Body of pancreas (tissue), 4 donors: ENCODE measurements around the gene NID2. TPM values are rescaled to one million over a fixed set of nuclear protein-coding genes. Genes with fewer than 3 reads are reported as not detected.

Experiments used
- ATAC-seq: fragments of 150-250 bp; one replicate; pipeline ENCODE4 v1.9.1; 2016
- DNase-seq, 4 donors: peaks; one replicate each; pipeline ENCODE4 v3.0.0-alpha.2; 2019
- H3K27ac ChIP-seq, 4 donors: fragments of 200-600 bp; sonication (generic); 1 replicate in 3 of 4; 2 replicates in 1 of 4; pipeline versions ENCODE4 v1.5.1 to v1.6.1; 2016 to 2019; ENCODE audit warnings: mild to moderate bottlenecking in 1 of 4, mixed read lengths in 1 of 4, moderate library complexity in 1 of 4
- H3K27me3 ChIP-seq, 2 donors: fragments of 200-600 bp; sonication (generic); one replicate each; pipeline ENCODE4 v1.6.0; 2016; ENCODE audit warnings: mild to moderate bottlenecking in 1 of 2
- H3K36me3 ChIP-seq, 2 donors: fragments of 200-600 bp; sonication (generic); replicated peaks in 1 of 2; 2 replicates each; pipeline ENCODE4 v1.5.1; 2016; ENCODE audit warnings: low read depth in 2 of 2; ENCODE audit not compliant: insufficient read depth in 1 of 2
- H3K4me1 ChIP-seq: fragments of 200-600 bp; sonication (generic); one replicate; pipeline ENCODE4 v1.6.0; 2016
- H3K4me3 ChIP-seq, 2 donors: fragments of 200-600 bp; sonication (generic); 1 replicate in 1 of 2; 2 replicates in 1 of 2; pipeline ENCODE4 v1.5.1; 2016 to 2019
- H3K9me3 ChIP-seq, 3 donors: fragments of 200-600 bp; sonication (generic); 1 replicate in 2 of 3; 2 replicates in 1 of 3; pipeline ENCODE4 v1.5.1; 2016
- POLR2A ChIP-seq, 3 donors: fragments of 450-650 bp; IDR thresholded peaks; one replicate each; pipeline ENCODE4 v1.6.1; 2016; ENCODE audit warnings: antibody characterized with exemption in 3 of 3, mild to moderate bottlenecking in 2 of 3
- WGBS, 2 donors: methylation state at CpG; one replicate each; pipeline ENCODE4 v1.1.5; 2017; 5-methylcytosine and 5-hydroxymethylcytosine counted together
- intact Hi-C: fragments of 100-400 bp; cut with DNase I; formaldehyde crosslinking; loops from one replicate; pipeline ENCODE4 v1.15.1; 2023
- total RNA-seq, 2 donors: library from RNA; depleted of rRNA; stranded (reverse); fragments of >200 nt; gene quantifications; one replicate each; pipeline ENCODE4 v1.1.0, GENCODE V29; 2016
- TF ChIP-seq, protein P1 (sequence below), 7 experiments: fragments of 450-650 bp in 4 of 7; fragments of 200-600 bp in 3 of 7; sonication (generic) in 3 of 7; IDR thresholded peaks; one replicate each; pipeline ENCODE4 v1.5.1; 2016 to 2019; ENCODE audit warnings: antibody characterized with exemption in 7 of 7

Gene NID2
- total RNA-seq, 2 donors from 2014 or later = 34.6 to 37.6 TPM

DNA sequence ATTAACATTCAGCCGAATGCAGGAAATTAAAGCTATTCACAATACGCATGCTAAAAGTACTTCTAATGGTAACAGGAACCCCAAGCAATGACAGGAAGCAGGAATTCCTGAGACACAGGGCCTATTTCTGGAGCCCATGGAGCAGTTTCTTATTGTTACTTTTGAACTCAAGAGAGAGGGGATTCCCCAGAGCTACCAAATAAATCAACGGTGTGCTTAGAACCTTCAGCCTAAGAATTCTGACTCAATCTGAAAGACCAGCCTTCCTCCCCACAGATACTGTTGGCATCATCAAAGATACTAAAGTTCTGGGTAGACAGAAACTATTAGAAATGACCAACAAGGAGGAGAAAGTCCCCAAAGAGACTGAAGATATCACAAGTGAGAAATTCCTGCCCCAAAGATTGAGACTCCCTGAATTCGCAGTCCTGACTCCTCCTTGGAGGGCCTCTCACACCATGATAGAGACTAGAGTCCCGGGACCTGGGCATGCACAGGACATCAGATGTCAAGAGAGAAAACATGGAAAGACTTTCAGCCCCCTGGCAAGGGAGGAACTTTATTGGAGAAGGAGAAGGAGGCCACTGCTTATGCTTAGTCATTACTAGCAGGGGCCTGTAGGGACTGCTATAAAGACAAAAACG, 46.8 kb downstream of the NID2 start:
- DNase-seq (no peak), ATAC-seq (no peak)
- Histone ChIP-seq H3K4me3 (no peak overlapping the region), H3K27ac (no peak overlapping the region), H3K36me3 (no peaks in the 10 kb centered on the region), H3K27me3 (no peaks in the 10 kb centered on the region), H3K4me1 (peaks cover 8% of the 10 kb centered on the region), H3K9me3 (no peaks in the 10 kb centered on the region)
- intact Hi-C loops = no loop called here
- TF ChIP-seq POLR2A (IDR thresholded peaks at IDR 0.05) = no peak
- TF ChIP-seq, protein P1, sequence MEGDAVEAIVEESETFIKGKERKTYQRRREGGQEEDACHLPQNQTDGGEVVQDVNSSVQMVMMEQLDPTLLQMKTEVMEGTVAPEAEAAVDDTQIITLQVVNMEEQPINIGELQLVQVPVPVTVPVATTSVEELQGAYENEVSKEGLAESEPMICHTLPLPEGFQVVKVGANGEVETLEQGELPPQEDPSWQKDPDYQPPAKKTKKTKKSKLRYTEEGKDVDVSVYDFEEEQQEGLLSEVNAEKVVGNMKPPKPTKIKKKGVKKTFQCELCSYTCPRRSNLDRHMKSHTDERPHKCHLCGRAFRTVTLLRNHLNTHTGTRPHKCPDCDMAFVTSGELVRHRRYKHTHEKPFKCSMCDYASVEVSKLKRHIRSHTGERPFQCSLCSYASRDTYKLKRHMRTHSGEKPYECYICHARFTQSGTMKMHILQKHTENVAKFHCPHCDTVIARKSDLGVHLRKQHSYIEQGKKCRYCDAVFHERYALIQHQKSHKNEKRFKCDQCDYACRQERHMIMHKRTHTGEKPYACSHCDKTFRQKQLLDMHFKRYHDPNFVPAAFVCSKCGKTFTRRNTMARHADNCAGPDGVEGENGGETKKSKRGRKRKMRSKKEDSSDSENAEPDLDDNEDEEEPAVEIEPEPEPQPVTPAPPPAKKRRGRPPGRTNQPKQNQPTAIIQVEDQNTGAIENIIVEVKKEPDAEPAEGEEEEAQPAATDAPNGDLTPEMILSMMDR (IDR thresholded peaks at IDR 0.05) = no peak
- 69 to 73% methylated on average over 6 of the region's 6 CpGs for WGBS, 2 donors

- WGBS, 2 donors = 62 to 82% methylated on average over 7 of the region's 7 CpGs
- H3K4me3 ChIP-seq = no peak overlapping the region
- no peak for DNase-seq
Observed at GRCh38 chr14:52020866-52021717, 47.8 kb downstream of the NID2 start.

DNA sequence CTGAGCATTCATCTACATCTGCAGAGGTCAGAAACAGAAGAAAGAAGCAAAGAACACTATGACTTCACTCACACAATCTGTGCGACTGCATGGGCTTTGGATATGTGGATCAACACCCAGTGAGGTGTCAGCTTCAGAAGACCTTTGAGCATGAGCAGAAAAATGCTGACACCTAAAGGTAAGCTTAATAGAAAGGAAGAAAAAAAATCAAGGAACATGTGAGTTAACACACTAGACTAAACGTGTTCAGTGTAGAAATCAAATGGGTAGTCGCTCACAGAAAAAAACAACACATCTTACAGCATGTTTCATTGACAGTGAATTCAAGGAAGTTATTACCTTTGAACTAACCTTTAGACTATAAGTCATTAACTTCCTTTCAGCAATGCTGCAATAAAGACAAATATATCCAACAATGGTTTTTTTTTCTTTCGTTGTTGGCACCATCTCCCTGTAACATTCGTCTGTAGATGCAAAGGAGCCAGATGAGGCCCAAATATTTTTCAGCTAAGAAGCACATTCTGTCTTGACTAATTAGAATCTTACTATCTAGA, 48.6 kb downstream of the NID2 start:
- H3K27me3 ChIP-seq = no peaks in the 10 kb centered on the region
- WGBS, 2 donors = 68 to 69% methylated on average over 5 of the region's 5 CpGs
- DNase-seq (no peak), ATAC-seq (no peak)
- H3K36me3 ChIP-seq = no peaks in the 10 kb centered on the region
- H3K4me3 ChIP-seq = no peak overlapping the region
- no peaks in the 10 kb centered on the region for H3K4me1 ChIP-seq
- H3K27ac ChIP-seq = no peak overlapping the region
- TF ChIP-seq, protein P1 (IDR thresholded peaks at IDR 0.05) = no peak
- TF ChIP-seq POLR2A (IDR thresholded peaks at IDR 0.05) = no peak
- H3K9me3 ChIP-seq = no peaks in the 10 kb centered on the region
- intact Hi-C loops = no loop called here

More at GRCh38 chr14:52020866-52021717, 47.8 kb downstream of the NID2 start:
- Histone ChIP-seq H3K36me3 (no peaks in the 10 kb centered on the region), H3K4me1 (peaks cover 7% of the 10 kb centered on the region), H3K27me3 (no peaks in the 10 kb centered on the region), H3K9me3 (no peaks in the 10 kb centered on the region), H3K27ac (no peak overlapping the region)
- no peak for ATAC-seq
- TF ChIP-seq, protein P1 (IDR thresholded peaks at IDR 0.05) = no peak
- no peak for TF ChIP-seq POLR2A (IDR thresholded peaks at IDR 0.05)
- intact Hi-C loops = no loop called here

GRCh38 chr14:52018970-52019369, 49.9 kb downstream of the NID2 start:
- Histone ChIP-seq H3K4me3 (no peak overlapping the region), H3K36me3 (no peaks in the 10 kb centered on the region), H3K27me3 (no peaks in the 10 kb centered on the region), H3K27ac (no peak overlapping the region), H3K9me3 (no peaks in the 10 kb centered on the region), H3K4me1 (no peaks in the 10 kb centered on the region)
- 85 to 94% methylated on average over 7 to 8 of the region's 8 CpGs for WGBS, 2 donors
- TF ChIP-seq, protein P1 (IDR thresholded peaks at IDR 0.05) = no peak
- no peak for TF ChIP-seq POLR2A (IDR thresholded peaks at IDR 0.05)
- intact Hi-C loops = no loop called here
- ATAC-seq (no peak), DNase-seq (no peak)
